Neural cell (in vitro differentiated cells): Measurements from ENCODE around the gene EFCAB8.

Source experiments
- CTCF ChIP-seq: fragments of 450-650 bp; IDR thresholded peaks from 2 replicates; pipeline ENCODE4 v1.5.1; 2014; ENCODE audit warnings: antibody characterized with exemption, mild to moderate bottlenecking, moderate library complexity; ENCODE audit not compliant: poor library complexity, severe bottlenecking
- EP300 ChIP-seq: fragments of 450-650 bp; conservative IDR thresholded peaks from 2 replicates; pipeline ENCODE4 v1.6.1; 2014; ENCODE audit warnings: antibody characterized with exemption, mild to moderate bottlenecking, moderate library complexity; ENCODE audit not compliant: poor library complexity, severe bottlenecking
- EZH2 ChIP-seq: fragments of 200-600, 300-800 bp; shearing (Covaris generic), sonication (generic); IDR thresholded peaks from 2 replicates; pipeline ENCODE4 v1.6.1; 2014; ENCODE audit warnings: antibody characterized with exemption, low read length, borderline replicate concordance, mild to moderate bottlenecking; ENCODE audit not compliant: insufficient read depth, poor library complexity, severe bottlenecking
- POLR2AphosphoS5 ChIP-seq: IDR thresholded peaks from 2 replicates; pipeline ENCODE4 v1.6.1; 2012
- RAD21 ChIP-seq: fragments of 450-650 bp; conservative IDR thresholded peaks from 2 replicates; pipeline ENCODE4 v1.6.1; 2014; ENCODE audit warnings: antibody characterized with exemption, mild to moderate bottlenecking, moderate library complexity
- TAF1 ChIP-seq: IDR thresholded peaks from 2 replicates; pipeline ENCODE4 v1.6.1; 2012; ENCODE audit warnings: low read depth

DNA sequence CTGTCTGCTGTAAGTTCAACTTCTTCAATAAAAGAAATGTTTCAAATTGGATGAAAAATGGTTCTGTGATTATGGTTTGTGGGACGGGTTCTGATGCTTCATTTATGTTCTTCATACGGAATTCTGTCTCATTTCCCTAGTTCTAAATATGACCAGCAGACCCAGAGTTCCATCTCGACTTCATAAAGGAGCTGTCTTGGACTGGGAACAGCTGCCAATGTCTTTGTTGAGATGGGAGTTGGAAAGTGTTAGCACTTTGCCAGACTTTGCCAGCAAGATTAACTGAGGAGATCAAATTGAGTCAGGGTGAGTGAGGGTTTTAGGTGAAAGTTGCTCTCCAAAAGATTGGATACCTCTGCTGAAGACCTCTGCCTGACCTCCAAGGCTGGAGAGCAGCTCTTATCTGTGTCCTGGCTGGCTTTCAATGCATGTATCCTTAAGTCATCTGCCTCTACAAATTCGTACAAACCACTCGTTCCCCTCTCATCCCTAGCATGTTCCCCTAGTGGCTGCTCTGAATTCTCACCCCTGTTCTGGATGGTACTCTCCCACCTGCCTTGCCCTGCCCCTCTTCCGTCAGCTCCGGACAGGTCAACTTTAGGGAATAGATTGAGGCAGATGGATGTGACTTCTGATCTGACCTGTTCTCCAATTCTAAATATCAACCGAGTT lies at the start of gene EFCAB8:
- TF ChIP-seq CTCF (no peak), EZH2 (no peak), POLR2AphosphoS5 (no peak), TAF1 (no peak), EP300 (no peak), RAD21 (no peak)
